Heart right ventricle (tissue), 16 donors: ENCODE measurements around the gene IMMP2L. TPM values are rescaled to one million over a fixed set of nuclear protein-coding genes. Genes with fewer than 3 reads are reported as not detected.
"Not testable (repeated sequence)": the region's sequence is repeated elsewhere in the genome, so short reads cannot be mapped to it uniquely, and the experiment has no call there.

Experiments used
- ATAC-seq, 8 donors: fragments of 200-7000 bp; cut with Tn5 transposase; one replicate each; pipeline ENCODE4 v1.9.1; 2020; ENCODE audit warnings: mild to moderate bottlenecking in 8 of 8, moderate library complexity in 8 of 8, moderate number of reproducible peaks in 1 of 8
- DNase-seq, 2 donors: peaks; one replicate each; pipeline ENCODE4 v3.0.0-alpha.2; 2020
- H3K27ac ChIP-seq, 10 donors: fragments of 200-600 bp; sonication (generic) in 2 of 10; one replicate each; pipeline versions ENCODE4 v1.5.0 to v1.8.0; 2020 to 2022; ENCODE audit warnings: mild to moderate bottlenecking in 3 of 10
- H3K27me3 ChIP-seq, 7 donors: fragments of 200-600 bp; one replicate each; pipeline ENCODE4 v1.8.0; 2021 to 2022; ENCODE audit warnings: mild to moderate bottlenecking in 2 of 7
- H3K36me3 ChIP-seq, 9 donors: fragments of 200-600 bp; sonication (generic) in 1 of 9; one replicate each; pipeline versions ENCODE4 v1.5.0 to v1.8.0; 2020 to 2022; ENCODE audit warnings: mild to moderate bottlenecking in 2 of 9
- H3K4me1 ChIP-seq, 9 donors: fragments of 200-600 bp; sonication (generic) in 1 of 9; one replicate each; pipeline versions ENCODE4 v1.5.0 to v1.8.0; 2020 to 2022; ENCODE audit warnings: mild to moderate bottlenecking in 4 of 9
- H3K4me3 ChIP-seq, 10 donors: fragments of 200-600 bp; sonication (generic) in 2 of 10; one replicate each; pipeline versions ENCODE4 v1.5.0 to v1.8.0; 2020 to 2022; ENCODE audit warnings: mild to moderate bottlenecking in 7 of 10, moderate library complexity in 2 of 10
- H3K9me3 ChIP-seq, 11 donors: fragments of 200-600 bp in 10 of 11; sonication (generic) in 2 of 11; one replicate each; pipeline versions ENCODE4 v1.5.0 to v1.8.0; 2013 to 2022; ENCODE audit warnings: mild to moderate bottlenecking in 2 of 11, control low read depth in 1 of 11, moderate library complexity in 1 of 11
- WGBS, 2 donors: extraction: QIAGEN DNeasy Blood & Tissue Kit; methylation state at CpG; one replicate each; pipeline ENCODE4 v1.1.7; 2013; ENCODE audit warnings: inconsistent platforms in 1 of 2; 5-methylcytosine and 5-hydroxymethylcytosine counted together
- intact Hi-C, 10 donors: fragments of 100-400 bp; cut with DNase I; formaldehyde crosslinking; loops; one replicate each; pipeline versions ENCODE4 v1.11.1 to v1.14.2; 2022
- polyA plus RNA-seq, 2 donors: library from polyadenylated mRNA; stranded (reverse); fragments of 200-250 nt; gene quantifications; one replicate each; pipeline ENCODE4 v1.2.3, GENCODE V29; 2013
- total RNA-seq, 10 donors: library from RNA; stranded (reverse); fragmentation: NEBNext Ultra II Directional in 3 of 10; extraction: Animal tissue kit (Norgen Biotek cat#: 25700) in 3 of 10; gene quantifications; one replicate each; pipeline versions ENCODE4 v1.2.1 to v1.2.4, GENCODE V29; 2021 to 2023
- TF ChIP-seq, protein P1 (sequence below), 9 donors: fragments of 200-600 bp; sonication (generic) in 2 of 9; IDR thresholded peaks; one replicate each; pipeline versions ENCODE4 v1.5.0 to v1.8.0; 2021 to 2022; ENCODE audit warnings: antibody characterized with exemption in 9 of 9, mild to moderate bottlenecking in 5 of 9, moderate library complexity in 1 of 9
- donor health status: Arrhythmogenic right ventricular cardiomyopathy.
- donor health status: ischemic (EF 13 %, LVEDD 7.1; RV severe dilation, severe dysfunction).
- donor health status: healthy with polysubstance abuse.
- donor health status: DM: no; HTN: yes; CAD: no.
- donor health status: DM: no; HTN: no; CAD: no.
- donor health status: ischemic (EF 25% LVEDD 6.9; RV normal size, moderate dysfunction).
- donor health status: ischemic (EF 25% LVEDD 5.7; RV mildly dilated, moderate dysfunction).
- donor health status: healthy.
- donor health status: DM: yes; HTN: yes; CAD: no.
- donor health status: Ischemic cardiomyopathy.
- donor health status: ischemic (EF 35%, LVEDD 5.7; RV mildly dilated, moderate dysfunction).
- donor health status: nonischemic (EF 11% LVEDD 7.7; RV severe dilation, severe dysfunction).
- donor health status: DM: yes; HTN: yes; CAD: no.
- donor health status: PGD.
- donor health status: ischemic (EF 29% LVEDD 5.4; RV normal size, mild dysfunction).
- donor health status: nonischemic (EF 23%, LVEDD 6.1; RV moderate dilation, normal function).

The IMMP2L gene
- total and polyA plus RNA-seq, 12 donors = 4.3 to 20.8 (median 17.3) TPM

DNA sequence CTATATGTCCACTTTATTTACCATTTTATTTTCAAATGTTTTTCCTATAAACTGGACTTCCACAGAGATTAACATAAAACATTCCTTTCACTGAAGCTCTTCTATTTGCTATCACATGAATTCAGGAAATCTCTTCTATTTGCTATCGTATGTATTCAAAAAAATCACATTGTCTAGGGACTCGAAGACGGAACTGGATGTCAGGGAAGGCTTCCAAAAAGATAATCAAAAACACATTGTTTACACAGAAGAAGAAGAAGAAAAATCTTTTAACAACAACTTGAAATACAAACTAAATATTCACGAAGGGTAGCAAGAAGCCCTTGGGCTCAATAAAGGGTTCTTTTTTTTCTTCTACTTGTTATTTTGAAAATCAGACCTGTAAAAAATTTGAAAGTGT lies 897.5 kb downstream of the IMMP2L start:
- Histone ChIP-seq H3K4me1 (peaks cover 0 to 5% (median 0%) of the 10 kb centered on the region in 9 donors), H3K27ac (no peak overlapping the region), H3K9me3 (peaks cover 0 to 39% (median 6%) of the 10 kb centered on the region in 11 donors), H3K36me3 (no peaks in the 10 kb centered on the region), H3K4me3 (no peak overlapping the region), H3K27me3 (no peaks in the 10 kb centered on the region)
- intact Hi-C loops = no loop called here
- peak in 1 of 8 donors; percentile 25 for ATAC-seq
- TF ChIP-seq, protein P1, sequence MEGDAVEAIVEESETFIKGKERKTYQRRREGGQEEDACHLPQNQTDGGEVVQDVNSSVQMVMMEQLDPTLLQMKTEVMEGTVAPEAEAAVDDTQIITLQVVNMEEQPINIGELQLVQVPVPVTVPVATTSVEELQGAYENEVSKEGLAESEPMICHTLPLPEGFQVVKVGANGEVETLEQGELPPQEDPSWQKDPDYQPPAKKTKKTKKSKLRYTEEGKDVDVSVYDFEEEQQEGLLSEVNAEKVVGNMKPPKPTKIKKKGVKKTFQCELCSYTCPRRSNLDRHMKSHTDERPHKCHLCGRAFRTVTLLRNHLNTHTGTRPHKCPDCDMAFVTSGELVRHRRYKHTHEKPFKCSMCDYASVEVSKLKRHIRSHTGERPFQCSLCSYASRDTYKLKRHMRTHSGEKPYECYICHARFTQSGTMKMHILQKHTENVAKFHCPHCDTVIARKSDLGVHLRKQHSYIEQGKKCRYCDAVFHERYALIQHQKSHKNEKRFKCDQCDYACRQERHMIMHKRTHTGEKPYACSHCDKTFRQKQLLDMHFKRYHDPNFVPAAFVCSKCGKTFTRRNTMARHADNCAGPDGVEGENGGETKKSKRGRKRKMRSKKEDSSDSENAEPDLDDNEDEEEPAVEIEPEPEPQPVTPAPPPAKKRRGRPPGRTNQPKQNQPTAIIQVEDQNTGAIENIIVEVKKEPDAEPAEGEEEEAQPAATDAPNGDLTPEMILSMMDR (IDR thresholded peaks at IDR 0.05) = no peak
- WGBS, 2 donors = 49 to 51% methylated on average over 4 of the region's 4 CpGs
- no peak for DNase-seq

DNA sequence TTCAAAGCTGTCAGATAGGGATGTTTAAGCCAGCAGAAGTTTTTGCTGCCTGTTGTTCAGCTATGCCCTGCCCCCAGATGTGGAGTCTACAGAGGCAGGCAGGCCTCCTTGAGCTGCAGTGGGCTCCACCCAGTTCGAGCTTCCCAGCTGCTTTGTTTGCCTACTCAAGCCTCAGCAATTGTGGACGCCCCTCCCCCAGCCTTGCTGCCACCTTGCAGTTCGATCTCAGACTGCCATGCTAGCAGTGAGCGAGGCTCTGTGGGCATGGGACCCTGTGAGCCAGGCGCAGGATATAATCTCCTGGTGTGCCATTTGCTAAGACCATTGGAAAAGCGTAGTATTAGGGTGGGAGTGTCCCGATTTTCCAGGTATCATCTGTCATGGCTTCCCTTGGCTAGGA lies 901.7 kb downstream of the IMMP2L start:
- ATAC-seq, H3K27me3 ChIP-seq, intact Hi-C loops, H3K36me3 ChIP-seq, H3K4me1 ChIP-seq, DNase-seq, H3K27ac ChIP-seq, H3K4me3 ChIP-seq: not testable (repeated sequence)
- H3K9me3 ChIP-seq = peaks cover 0 to 66% (median 11%) of the 10 kb centered on the region in 11 donors
- WGBS, 2 donors = 89 to 95% methylated on average over 7 of the region's 7 CpGs

DNA sequence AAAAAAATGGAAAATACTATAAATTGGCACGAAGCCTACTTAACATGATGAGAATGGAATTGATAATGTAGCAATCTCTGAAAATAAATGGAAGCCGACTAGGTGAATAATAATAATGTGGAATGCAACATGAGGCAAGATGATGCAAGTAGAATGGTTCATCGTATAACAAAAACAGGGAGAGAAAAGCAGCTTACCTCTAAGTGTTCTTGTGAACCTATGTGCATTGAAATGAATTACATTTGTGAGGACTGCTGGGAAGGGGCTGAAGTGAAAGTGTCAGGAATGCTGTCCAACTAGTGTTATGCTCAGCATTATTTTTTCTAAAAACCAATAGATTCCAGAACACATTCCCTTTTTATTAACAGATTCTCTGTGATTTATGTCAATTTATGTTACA lies 912.0 kb downstream of the IMMP2L start:
- TF ChIP-seq, protein P1 (IDR thresholded peaks at IDR 0.05) = no peak
- Histone ChIP-seq H3K27ac (no peak overlapping the region), H3K27me3 (no peaks in the 10 kb centered on the region), H3K4me1 (no peaks in the 10 kb centered on the region), H3K4me3 (no peak overlapping the region), H3K36me3 (no peaks in the 10 kb centered on the region), H3K9me3 (peaks cover 0 to 15% (median 0%) of the 10 kb centered on the region in 11 donors)
- DNase-seq = no peak
- intact Hi-C loops = no loop called here
- ATAC-seq = no peak
- WGBS, 2 donors = 81 to 85% methylated on average over 3 of the region's 3 CpGs

DNA sequence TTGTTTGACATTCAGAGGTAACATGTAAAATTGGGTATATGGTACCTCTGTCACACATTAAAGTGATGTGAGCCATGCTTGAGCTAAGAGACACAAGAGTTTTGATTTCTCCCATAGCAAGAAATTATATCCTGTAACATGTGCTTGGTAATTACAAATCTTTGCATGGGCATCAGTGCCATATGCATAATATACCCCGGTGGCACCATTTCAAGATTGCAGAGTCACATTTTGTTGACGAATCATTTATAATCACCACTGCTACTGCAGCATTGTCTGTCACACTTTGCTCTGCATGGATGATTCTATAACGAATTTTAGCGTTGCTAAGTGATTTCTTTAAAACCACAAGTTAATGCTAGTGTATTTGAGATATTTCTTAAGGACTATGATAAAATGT lies 915.0 kb downstream of the IMMP2L start:
- WGBS, 2 donors = 89 to 95% methylated on average over 4 of the region's 4 CpGs
- Histone ChIP-seq H3K9me3 (no peaks in the 10 kb centered on the region), H3K4me1 (no peaks in the 10 kb centered on the region), H3K4me3 (no peak overlapping the region), H3K36me3 (no peaks in the 10 kb centered on the region), H3K27ac (no peak overlapping the region), H3K27me3 (no peaks in the 10 kb centered on the region)
- DNase-seq (no peak), ATAC-seq (no peak)
- TF ChIP-seq, protein P1 (IDR thresholded peaks at IDR 0.05) = no peak
- intact Hi-C loops = no loop called here

DNA sequence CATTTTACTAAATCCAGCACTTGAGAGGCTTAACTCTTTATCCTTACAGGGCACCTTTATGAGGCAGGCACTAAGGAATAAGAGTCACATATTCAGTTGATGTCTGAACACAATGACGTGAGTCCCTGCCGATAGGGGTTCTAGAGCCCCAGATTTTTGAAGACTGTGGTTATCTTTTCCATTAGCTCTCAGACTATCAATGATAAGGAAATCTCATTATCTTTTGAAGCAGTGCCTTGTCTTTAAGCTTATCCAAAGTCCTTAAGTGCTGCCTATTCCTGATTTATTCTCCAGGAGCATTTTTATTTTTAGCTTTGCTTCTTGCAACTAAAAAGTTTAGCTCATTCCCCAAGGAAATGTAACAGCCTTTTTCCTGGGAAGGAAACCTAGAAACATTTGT lies 915.5 kb downstream of the IMMP2L start:
- H3K4me1 ChIP-seq = no peaks in the 10 kb centered on the region
- ATAC-seq (no peak), DNase-seq (no peak)
- TF ChIP-seq, protein P1 (IDR thresholded peaks at IDR 0.05) = no peak
- intact Hi-C loops = no loop called here
- H3K36me3 ChIP-seq = no peaks in the 10 kb centered on the region
- no peak overlapping the region for H3K27ac ChIP-seq
- 31 to 34% methylated on average over 2 of the region's 2 CpGs for WGBS, 2 donors
- H3K27me3 ChIP-seq = no peaks in the 10 kb centered on the region
- no peaks in the 10 kb centered on the region for H3K9me3 ChIP-seq
- H3K4me3 ChIP-seq = no peak overlapping the region
